ENCODE data around the gene FERMT1.

The FERMT1 gene

GRCh38 chr20:6046432-6046831 is 76.4 kb downstream of the FERMT1 start:
- ATAC-seq (ENCODE audit: insufficient read depth, low read depth) = no peak
- peaks cover 3% of the 10 kb centered on the region; the same call in 1 of the 2 replicates for H4K20me1 ChIP-seq (ENCODE audit: insufficient read depth, low read length)

DNA sequence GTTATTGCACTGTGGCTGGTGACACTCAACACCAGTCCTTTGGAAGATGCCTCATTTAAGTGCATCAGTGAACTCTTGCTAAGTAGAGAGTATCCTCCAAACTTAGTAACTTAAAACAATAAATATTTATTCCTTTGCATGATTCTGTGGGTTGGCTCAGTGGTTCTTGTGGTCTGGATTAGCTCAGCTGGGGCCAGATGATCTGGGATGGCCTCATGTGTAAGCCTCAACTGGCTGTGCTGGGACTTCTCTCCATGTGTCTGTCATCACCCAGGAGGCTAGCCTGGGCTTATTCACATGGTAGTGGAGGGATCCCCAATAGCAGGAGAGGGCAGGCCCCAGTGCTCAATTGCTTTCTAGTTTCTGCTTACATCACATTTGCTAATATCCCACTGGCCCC is 77.3 kb downstream of the FERMT1 start:
- H3K4me3 ChIP-seq (ENCODE audit: low read depth in 1 of 2, low read length in 2 of 2) = no peak overlapping the region
- no peaks in the 10 kb centered on the region for H3K4me1 ChIP-seq (ENCODE audit: insufficient read depth, low read length)
- ATAC-seq (ENCODE audit: insufficient read depth, low read depth) = peak; percentile 27; the same call in 1 of the 3 replicates
- no peak for DNase-seq
- H3K4me2 ChIP-seq (ENCODE audit: insufficient read depth, low read length) = no peak overlapping the region
- H3K9ac ChIP-seq (ENCODE audit: low read depth, low read length) = no peak overlapping the region
- TF ChIP-seq, protein P1, sequence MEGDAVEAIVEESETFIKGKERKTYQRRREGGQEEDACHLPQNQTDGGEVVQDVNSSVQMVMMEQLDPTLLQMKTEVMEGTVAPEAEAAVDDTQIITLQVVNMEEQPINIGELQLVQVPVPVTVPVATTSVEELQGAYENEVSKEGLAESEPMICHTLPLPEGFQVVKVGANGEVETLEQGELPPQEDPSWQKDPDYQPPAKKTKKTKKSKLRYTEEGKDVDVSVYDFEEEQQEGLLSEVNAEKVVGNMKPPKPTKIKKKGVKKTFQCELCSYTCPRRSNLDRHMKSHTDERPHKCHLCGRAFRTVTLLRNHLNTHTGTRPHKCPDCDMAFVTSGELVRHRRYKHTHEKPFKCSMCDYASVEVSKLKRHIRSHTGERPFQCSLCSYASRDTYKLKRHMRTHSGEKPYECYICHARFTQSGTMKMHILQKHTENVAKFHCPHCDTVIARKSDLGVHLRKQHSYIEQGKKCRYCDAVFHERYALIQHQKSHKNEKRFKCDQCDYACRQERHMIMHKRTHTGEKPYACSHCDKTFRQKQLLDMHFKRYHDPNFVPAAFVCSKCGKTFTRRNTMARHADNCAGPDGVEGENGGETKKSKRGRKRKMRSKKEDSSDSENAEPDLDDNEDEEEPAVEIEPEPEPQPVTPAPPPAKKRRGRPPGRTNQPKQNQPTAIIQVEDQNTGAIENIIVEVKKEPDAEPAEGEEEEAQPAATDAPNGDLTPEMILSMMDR (IDR thresholded peaks at IDR 0.05; ENCODE audit: borderline replicate concordance, extremely low read depth, low read length, poor library complexity, severe bottlenecking) = no peak
- TF ChIP-seq EZH2 (IDR thresholded peaks at IDR 0.05; ENCODE audit: borderline replicate concordance, low read depth, low read length, severe bottlenecking) = no peak
- no peaks in the 10 kb centered on the region for H3K79me2 ChIP-seq (ENCODE audit: insufficient read depth, low read length)
- no peak overlapping the region for H3K27ac ChIP-seq (ENCODE audit: low read length)
- no peak overlapping the region for H2AFZ ChIP-seq (ENCODE audit: low read depth, low read length)
- H4K20me1 ChIP-seq (ENCODE audit: insufficient read depth, low read length) = 0 out of 2 replicates have a peak, but pooled peaks cover 4% of the 10 kb centered on the region
- H3K36me3 ChIP-seq (ENCODE audit: insufficient read depth, low read length) = peaks cover 17% of the 10 kb centered on the region
- H3K9me3 ChIP-seq (ENCODE audit: insufficient read depth, low read length, severe bottlenecking) = no peaks in the 10 kb centered on the region
- H3K27me3 ChIP-seq (ENCODE audit: insufficient read depth, low read length, poor library complexity) = no peaks in the 10 kb centered on the region

More at GRCh38 chr20:6046432-6046831, 76.4 kb downstream of the FERMT1 start:
- Histone ChIP-seq H3K9me3 (ENCODE audit: insufficient read depth, low read length, severe bottlenecking) (no peaks in the 10 kb centered on the region), H2AFZ (ENCODE audit: low read depth, low read length) (no peak overlapping the region), H3K27me3 (ENCODE audit: insufficient read depth, low read length, poor library complexity) (no peaks in the 10 kb centered on the region), H3K4me2 (ENCODE audit: insufficient read depth, low read length) (no peak overlapping the region), H3K4me1 (ENCODE audit: insufficient read depth, low read length) (no peaks in the 10 kb centered on the region), H3K79me2 (ENCODE audit: insufficient read depth, low read length) (no peaks in the 10 kb centered on the region), H3K36me3 (ENCODE audit: insufficient read depth, low read length) (peaks cover 8% of the 10 kb centered on the region), H3K4me3 (ENCODE audit: low read depth in 1 of 2, low read length in 2 of 2) (no peak overlapping the region), H3K9ac (ENCODE audit: low read depth, low read length) (no peak overlapping the region), H3K27ac (ENCODE audit: low read length) (no peak overlapping the region)
- TF ChIP-seq, protein P1 (IDR thresholded peaks at IDR 0.05; ENCODE audit: borderline replicate concordance, extremely low read depth, low read length, poor library complexity, severe bottlenecking) = no peak
- TF ChIP-seq EZH2 (IDR thresholded peaks at IDR 0.05; ENCODE audit: borderline replicate concordance, low read depth, low read length, severe bottlenecking) = no peak
- DNase-seq = no peak

DNA sequence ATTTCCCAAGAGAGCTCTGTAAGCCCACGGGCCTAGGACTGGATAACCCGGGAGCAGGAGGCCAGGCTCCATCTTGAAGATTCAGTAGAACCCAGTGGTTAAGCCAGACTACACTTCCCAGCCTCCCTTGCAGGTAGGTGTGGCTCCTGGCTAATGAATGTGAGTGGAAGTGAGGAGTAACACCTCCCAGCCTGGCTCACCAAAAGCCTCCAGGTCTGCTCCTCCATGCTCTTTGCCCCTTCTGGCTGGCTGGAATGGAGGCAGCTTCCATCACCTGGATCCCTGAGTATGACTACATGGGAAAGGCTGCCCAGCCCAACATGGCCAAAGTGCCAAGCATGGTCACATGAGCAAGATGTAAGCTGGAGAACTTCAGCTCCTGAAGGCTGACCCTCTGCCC is 78.7 kb downstream of the FERMT1 start:
- DNase-seq (no peak), ATAC-seq (ENCODE audit: insufficient read depth, low read depth) (peak; percentile 46; the same call in 2 of the 3 replicates)
- 0 out of 2 replicates have a peak, but pooled peaks cover 4% of the 10 kb centered on the region for H4K20me1 ChIP-seq (ENCODE audit: insufficient read depth, low read length)
- no peak overlapping the region for H3K9ac ChIP-seq (ENCODE audit: low read depth, low read length)
- H3K79me2 ChIP-seq (ENCODE audit: insufficient read depth, low read length) = no peaks in the 10 kb centered on the region
- peaks cover 30% of the 10 kb centered on the region for H3K36me3 ChIP-seq (ENCODE audit: insufficient read depth, low read length)
- no peak overlapping the region for H3K27ac ChIP-seq (ENCODE audit: low read length)
- H3K27me3 ChIP-seq (ENCODE audit: insufficient read depth, low read length, poor library complexity) = no peaks in the 10 kb centered on the region
- H3K4me3 ChIP-seq (ENCODE audit: low read depth in 1 of 2, low read length in 2 of 2) = no peak overlapping the region
- H3K4me1 ChIP-seq (ENCODE audit: insufficient read depth, low read length) = no peaks in the 10 kb centered on the region
- TF ChIP-seq, protein P1 (IDR thresholded peaks at IDR 0.05; ENCODE audit: borderline replicate concordance, extremely low read depth, low read length, poor library complexity, severe bottlenecking) = no peak
- no peak for TF ChIP-seq EZH2 (IDR thresholded peaks at IDR 0.05; ENCODE audit: borderline replicate concordance, low read depth, low read length, severe bottlenecking)
- no peak overlapping the region for H2AFZ ChIP-seq (ENCODE audit: low read depth, low read length)
- H3K9me3 ChIP-seq (ENCODE audit: insufficient read depth, low read length, severe bottlenecking) = no peaks in the 10 kb centered on the region
- H3K4me2 ChIP-seq (ENCODE audit: insufficient read depth, low read length) = no peak overlapping the region
